ENCODE measurements around the gene RERE.
A peak's percentile ranks its signal among the peaks of the same experiment; 100 is the strongest.

Gene RERE

GRCh38 chr1:8816831-8817411, 519 bp downstream of the RERE start:
- Histone ChIP-seq H2AFZ (ENCODE audit: low read depth, low read length, severe bottlenecking) (peak overlapping the region; percentile 98), H3K27ac (ENCODE audit: low read depth, low read length) (peak overlapping the region; percentile 57; the same call in 1 of the 2 replicates), H3K79me2 (ENCODE audit: insufficient read depth, low read length) (no peaks in the 10 kb centered on the region; the same call in 1 of the 2 replicates)

GRCh38 chr1:8816264-8816663, 1.2 kb downstream of the RERE start:
- peak overlapping the region; percentile 85 for H3K9ac ChIP-seq (ENCODE audit: low read length)

More at GRCh38 chr1:8816831-8817411, 519 bp downstream of the RERE start:
- peak overlapping the region; percentile 74 for H3K4me2 ChIP-seq (ENCODE audit: low read depth, low read length, poor library complexity, severe bottlenecking)
- H3K27me3 ChIP-seq (ENCODE audit: low read length), result no peaks in the 10 kb centered on the region
- H3K36me3 ChIP-seq (ENCODE audit: low read length), result no peaks in the 10 kb centered on the region
- no peak for TF ChIP-seq EZH2phosphoT487 (conservative IDR thresholded peaks at IDR 0.05; ENCODE audit: low read length)
- TF ChIP-seq, protein P1, sequence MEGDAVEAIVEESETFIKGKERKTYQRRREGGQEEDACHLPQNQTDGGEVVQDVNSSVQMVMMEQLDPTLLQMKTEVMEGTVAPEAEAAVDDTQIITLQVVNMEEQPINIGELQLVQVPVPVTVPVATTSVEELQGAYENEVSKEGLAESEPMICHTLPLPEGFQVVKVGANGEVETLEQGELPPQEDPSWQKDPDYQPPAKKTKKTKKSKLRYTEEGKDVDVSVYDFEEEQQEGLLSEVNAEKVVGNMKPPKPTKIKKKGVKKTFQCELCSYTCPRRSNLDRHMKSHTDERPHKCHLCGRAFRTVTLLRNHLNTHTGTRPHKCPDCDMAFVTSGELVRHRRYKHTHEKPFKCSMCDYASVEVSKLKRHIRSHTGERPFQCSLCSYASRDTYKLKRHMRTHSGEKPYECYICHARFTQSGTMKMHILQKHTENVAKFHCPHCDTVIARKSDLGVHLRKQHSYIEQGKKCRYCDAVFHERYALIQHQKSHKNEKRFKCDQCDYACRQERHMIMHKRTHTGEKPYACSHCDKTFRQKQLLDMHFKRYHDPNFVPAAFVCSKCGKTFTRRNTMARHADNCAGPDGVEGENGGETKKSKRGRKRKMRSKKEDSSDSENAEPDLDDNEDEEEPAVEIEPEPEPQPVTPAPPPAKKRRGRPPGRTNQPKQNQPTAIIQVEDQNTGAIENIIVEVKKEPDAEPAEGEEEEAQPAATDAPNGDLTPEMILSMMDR (IDR thresholded peaks at IDR 0.05; ENCODE audit: insufficient read depth, low read length, poor library complexity, severe bottlenecking), result no peak
- H3F3A ChIP-seq (ENCODE audit: insufficient read depth), result peaks cover 8% of the 10 kb centered on the region
- peaks cover 6% of the 10 kb centered on the region; the same call in 1 of the 2 replicates for H4K20me1 ChIP-seq (ENCODE audit: low read depth, low read length)
- H3K4me3 ChIP-seq (ENCODE audit: insufficient read depth, low read length, poor library complexity, severe bottlenecking), result peak overlapping the region; percentile 100
- no peaks in the 10 kb centered on the region for H3K9me2 ChIP-seq (replicated peaks; ENCODE audit: insufficient read depth, low read length)
- H3K9me3 ChIP-seq (ENCODE audit: insufficient read depth, low read length), result no peaks in the 10 kb centered on the region
- H3K9ac ChIP-seq (ENCODE audit: low read length), result peak overlapping the region; percentile 85

GRCh38 chr1:8815582-8816151, 1.8 kb downstream of the RERE start:
- no peaks in the 10 kb centered on the region; the same call in 1 of the 2 replicates for H3K79me2 ChIP-seq (ENCODE audit: insufficient read depth, low read length)
- peak overlapping the region; percentile 85; the same call in 1 of the 2 replicates for H3K9ac ChIP-seq (ENCODE audit: low read length)

More at GRCh38 chr1:8816264-8816663, 1.2 kb downstream of the RERE start:
- peaks cover 6% of the 10 kb centered on the region; the same call in 1 of the 2 replicates for H4K20me1 ChIP-seq (ENCODE audit: low read depth, low read length)
- H3K36me3 ChIP-seq (ENCODE audit: low read length), result no peaks in the 10 kb centered on the region
- H3K79me2 ChIP-seq (ENCODE audit: insufficient read depth, low read length), result no peaks in the 10 kb centered on the region; the same call in 1 of the 2 replicates
- peaks cover 8% of the 10 kb centered on the region for H3F3A ChIP-seq (ENCODE audit: insufficient read depth)
- peak overlapping the region; percentile 100 for H3K4me3 ChIP-seq (ENCODE audit: insufficient read depth, low read length, poor library complexity, severe bottlenecking)
- H3K27ac ChIP-seq (ENCODE audit: low read depth, low read length), result no peak overlapping the region
- H2AFZ ChIP-seq (ENCODE audit: low read depth, low read length, severe bottlenecking), result peak overlapping the region; percentile 98
- H3K9me2 ChIP-seq (replicated peaks; ENCODE audit: insufficient read depth, low read length), result no peaks in the 10 kb centered on the region
- no peak for TF ChIP-seq EZH2phosphoT487 (conservative IDR thresholded peaks at IDR 0.05; ENCODE audit: low read length)
- TF ChIP-seq, protein P1 (IDR thresholded peaks at IDR 0.05; ENCODE audit: insufficient read depth, low read length, poor library complexity, severe bottlenecking), result no peak
- H3K9me3 ChIP-seq (ENCODE audit: insufficient read depth, low read length), result no peaks in the 10 kb centered on the region
- peak overlapping the region; percentile 74 for H3K4me2 ChIP-seq (ENCODE audit: low read depth, low read length, poor library complexity, severe bottlenecking)
- no peaks in the 10 kb centered on the region for H3K27me3 ChIP-seq (ENCODE audit: low read length)

More at GRCh38 chr1:8815582-8816151, 1.8 kb downstream of the RERE start:
- Histone ChIP-seq H3K9me2 (replicated peaks; ENCODE audit: insufficient read depth, low read length) (no peaks in the 10 kb centered on the region), H4K20me1 (ENCODE audit: low read depth, low read length) (peaks cover 6% of the 10 kb centered on the region; the same call in 1 of the 2 replicates), H2AFZ (ENCODE audit: low read depth, low read length, severe bottlenecking) (no peak overlapping the region), H3K27ac (ENCODE audit: low read depth, low read length) (no peak overlapping the region), H3K27me3 (ENCODE audit: low read length) (no peaks in the 10 kb centered on the region), H3K9me3 (ENCODE audit: insufficient read depth, low read length) (no peaks in the 10 kb centered on the region), H3K4me2 (ENCODE audit: low read depth, low read length, poor library complexity, severe bottlenecking) (peak overlapping the region; percentile 74), H3F3A (ENCODE audit: insufficient read depth) (peaks cover 8% of the 10 kb centered on the region), H3K4me3 (ENCODE audit: insufficient read depth, low read length, poor library complexity, severe bottlenecking) (no peak overlapping the region), H3K36me3 (ENCODE audit: low read length) (no peaks in the 10 kb centered on the region)
- no peak for TF ChIP-seq EZH2phosphoT487 (conservative IDR thresholded peaks at IDR 0.05; ENCODE audit: low read length)
- TF ChIP-seq, protein P1 (IDR thresholded peaks at IDR 0.05; ENCODE audit: insufficient read depth, low read length, poor library complexity, severe bottlenecking), result no peak

All from SU-DHL-6 (cell line).